HCT116 (cell line): Measurements from ENCODE around the gene THSD4. TPM values are rescaled to one million over a fixed set of nuclear protein-coding genes. Genes with fewer than 3 reads are reported as not detected.

Source experiments
- ATAC-seq: fragments of 200-7000 bp; cut with Tn5 transposase; 2 replicates; pipeline ENCODE4 v1.9.1; 2020; ENCODE audit warnings: mild to moderate bottlenecking, moderate library complexity
- BruUV-seq: library from RNA; stranded (reverse); fragments of 400-500 nt; replicated peaks from 2 replicates; lab custom pipeline; 2021; lab: Mats Ljungman, UMichigan
- CTCF ChIA-PET: fragments of 300-600 bp; sonication (Branson Sonifier 250); formaldehyde crosslinking; loops from one replicate; lab custom pipeline; 2021; ENCODE audit warnings: antibody characterized with exemption; lab: Charles Lee
- POLR2A ChIA-PET: fragments of 300-600, 350-600 bp; sonication (Branson Sonifier 250); formaldehyde crosslinking; loops from one replicate; lab custom pipeline; 2021; ENCODE audit warnings: antibody characterized with exemption; lab: Charles Lee
- RAD21 ChIA-PET, 2 experiments: fragments of 300-600 bp; sonication (Branson Sonifier 250); formaldehyde crosslinking; loops; one replicate each; lab custom pipeline; 2023; ENCODE audit warnings: low total read pairs in 2 of 2; ENCODE audit not compliant: uncharacterized antibody in 2 of 2, unreplicated experiment in 2 of 2, low non-redundant PET in 1 of 2; lab: Charles Lee
- DNase-seq: peaks from one replicate; pipeline ENCODE4 v3.0.0-alpha.2; 2010; ENCODE audit warnings: low read depth, low spot score
- H2AFZ ChIP-seq: fragments of 200-600 bp; shearing (Covaris generic), sonication (generic); 2 replicates; pipeline ENCODE4 v1.6.1; 2017; ENCODE audit warnings: low read depth, mixed run types, mixed read lengths, antibody characterized with exemption, low read length; ENCODE audit not compliant: poor library complexity, severe bottlenecking
- H3K27ac ChIP-seq: 2 replicates; pipeline ENCODE4 v1.5.1; 2012; ENCODE audit warnings: low read depth, low read length
- H3K27me3 ChIP-seq: fragments of 200-600 bp; sonication (generic); 2 replicates; pipeline ENCODE4 v1.6.1; 2016; ENCODE audit warnings: mixed run types, low read length, mixed read lengths; ENCODE audit not compliant: insufficient read depth
- H3K36me3 ChIP-seq, 2 experiments: fragments of 200-500 bp in 1 of 2; fragments of 200-600 bp in 1 of 2; sonication (Bioruptor generic) in 1 of 2; sonication (generic) in 1 of 2; 2 replicates each; pipeline versions ENCODE4 v1.5.1 to v1.6.1; 2014 to 2016; ENCODE audit warnings: low read length in 2 of 2, inconsistent platforms in 1 of 2, mixed read lengths in 1 of 2, mixed run types in 1 of 2; ENCODE audit not compliant: insufficient read depth in 2 of 2, control insufficient read depth in 1 of 2
- H3K4me1 ChIP-seq, 2 experiments: fragments of 200-600 bp in 1 of 2; sonication (generic) in 1 of 2; 2 replicates each; pipeline versions ENCODE4 v1.5.1 to v1.6.1; 2012 to 2017; ENCODE audit warnings: low read length in 2 of 2, inconsistent platforms in 1 of 2, mild to moderate bottlenecking in 1 of 2, mixed read lengths in 1 of 2, mixed run types in 1 of 2, moderate library complexity in 1 of 2; ENCODE audit not compliant: insufficient read depth in 2 of 2, control insufficient read depth in 1 of 2
- H3K4me2 ChIP-seq: fragments of 200-600 bp; sonication (generic); 2 replicates; pipeline ENCODE4 v1.6.1; 2017; ENCODE audit warnings: mixed run types, low read length, mixed read lengths
- H3K4me3 ChIP-seq, 2 experiments: fragments of 200-600 bp in 1 of 2; sonication (generic) in 1 of 2; replicated peaks in 1 of 2; 2 replicates each; pipeline ENCODE4 v1.5.1; 2011 to 2016; ENCODE audit warnings: low read length in 2 of 2, control low read depth in 1 of 2, low read depth in 1 of 2, mild to moderate bottlenecking in 1 of 2, mixed read lengths in 1 of 2, mixed run types in 1 of 2
- H3K79me2 ChIP-seq: fragments of 200-600 bp; sonication (generic); 2 replicates; pipeline ENCODE4 v1.6.1; 2017; ENCODE audit warnings: mild to moderate bottlenecking, mixed run types, low read length, moderate library complexity, mixed read lengths; ENCODE audit not compliant: insufficient read depth
- H3K9ac ChIP-seq: fragments of 200-600 bp; sonication (generic); 2 replicates; pipeline ENCODE4 v1.6.1; 2016; ENCODE audit warnings: low read length, mixed read lengths
- H3K9me2 ChIP-seq: fragments of 200-600 bp; sonication (generic), shearing (Covaris generic); 2 replicates; pipeline ENCODE4 v1.6.1; 2017; ENCODE audit warnings: mixed run types, mild to moderate bottlenecking, moderate library complexity; ENCODE audit not compliant: insufficient read depth
- H3K9me3 ChIP-seq, 2 experiments: fragments of 200-500 bp in 1 of 2; fragments of 200-600 bp in 1 of 2; sonication (Bioruptor generic) in 1 of 2; sonication (generic) in 1 of 2; 2 replicates each; pipeline ENCODE4 v1.6.1; 2014 to 2017; ENCODE audit warnings: low read length in 2 of 2, mixed read lengths in 2 of 2, inconsistent platforms in 1 of 2, low read depth in 1 of 2, mild to moderate bottlenecking in 1 of 2, mixed run types in 1 of 2, moderate library complexity in 1 of 2; ENCODE audit not compliant: control insufficient read depth in 1 of 2, insufficient read depth in 1 of 2
- H4K20me1 ChIP-seq: fragments of 200-600 bp; sonication (generic), shearing (Covaris generic); 2 replicates; pipeline ENCODE4 v1.6.1; 2017; ENCODE audit warnings: mixed run types, mild to moderate bottlenecking, moderate library complexity; ENCODE audit not compliant: insufficient read depth
- ATF3 ChIP-seq: IDR thresholded peaks from 2 replicates; pipeline ENCODE4 v1.6.1; 2012
- CTCF ChIP-seq, 3 experiments: fragments of 200-600 bp in 1 of 3; sonication (generic) in 1 of 3; IDR thresholded peaks in 2 of 3; conservative IDR thresholded peaks in 1 of 3; 2 replicates each; pipeline ENCODE4 v1.5.1; 2012 to 2017; ENCODE audit warnings: low read depth in 2 of 3, low read length in 2 of 3, antibody characterized with exemption in 1 of 3, borderline replicate concordance in 1 of 3, control low read depth in 1 of 3, mild to moderate bottlenecking in 1 of 3, mixed read lengths in 1 of 3, mixed run types in 1 of 3, moderate library complexity in 1 of 3; ENCODE audit not compliant: insufficient read depth in 1 of 3
- EZH2phosphoT487 ChIP-seq: fragments of 200-600 bp; IDR thresholded peaks from 2 replicates; pipeline ENCODE4 v1.6.1; 2018; ENCODE audit warnings: antibody characterized with exemption, borderline replicate concordance
- FOSL1 ChIP-seq: IDR thresholded peaks from 2 replicates; pipeline ENCODE4 v1.6.1; 2012; ENCODE audit warnings: low read depth
- MAX ChIP-seq: IDR thresholded peaks from 2 replicates; pipeline ENCODE4 v1.6.1; 2012
- POLR2A ChIP-seq: IDR thresholded peaks from 2 replicates; pipeline ENCODE4 v1.7.0; 2011; ENCODE audit warnings: borderline replicate concordance; ENCODE audit not compliant: insufficient read depth, insufficient read length; ENCODE audit errors: extremely low read depth
- ZFX ChIP-seq: fragments of 450-650 bp; IDR thresholded peaks from 2 replicates; pipeline ENCODE4 v1.6.1; 2017
- intact Hi-C: fragments of 100-400 bp; cut with micrococcal nuclease; formaldehyde crosslinking; loops from 2 replicates; pipeline ENCODE4 v1.10.0; 2022
- total RNA-seq: library from RNA; stranded (reverse); gene quantifications from one replicate; pipeline ENCODE4 v1.2.1, GENCODE V29; 2021; ENCODE audit not compliant: unreplicated experiment

THSD4 gene
- total RNA-seq, 1 experiment from 2014 or later = 30.5 TPM

DNA sequence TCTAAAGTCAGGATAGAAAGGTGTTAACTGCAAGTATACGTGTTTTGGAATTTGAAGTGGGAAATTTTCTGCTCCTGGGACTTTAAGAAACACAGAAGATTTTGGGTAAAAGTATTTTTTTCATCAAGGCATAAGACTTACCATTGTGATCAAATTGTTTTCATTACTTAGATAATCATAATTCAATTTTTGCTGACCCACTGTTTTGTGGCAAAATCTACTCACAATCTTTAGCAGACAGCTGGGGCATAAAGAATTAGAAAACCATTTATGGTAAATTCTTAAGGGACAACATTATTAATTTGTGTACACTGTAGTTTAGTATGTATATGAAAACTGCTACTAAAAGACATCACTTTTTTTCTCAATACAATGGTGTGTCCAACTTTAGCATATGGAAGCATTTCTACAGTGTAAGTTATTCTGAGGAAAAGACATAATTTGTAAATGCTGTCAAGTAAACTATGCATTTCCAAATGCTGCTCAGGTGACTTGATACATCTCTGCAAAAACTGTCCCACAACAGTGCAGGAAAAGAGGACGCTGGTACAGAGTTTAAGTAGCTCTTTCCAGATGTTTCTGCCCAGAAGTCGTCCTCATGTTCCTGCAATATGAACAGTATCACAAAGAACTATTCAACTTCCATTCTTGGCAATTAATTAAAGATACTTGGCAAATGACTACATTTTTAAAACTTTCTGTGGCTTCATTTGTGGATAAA lies 52.3 kb downstream of the THSD4 start:
- H3K9me2 ChIP-seq = no peaks in the 10 kb centered on the region
- intact Hi-C loops = no loop called here
- no peak overlapping the region for H3K9ac ChIP-seq
- H3K27ac ChIP-seq = no peak overlapping the region
- TF ChIP-seq MAX = no peak
- TF ChIP-seq EZH2phosphoT487 = no peak
- no peak for TF ChIP-seq POLR2A
- no peak for TF ChIP-seq ATF3
- no peak for TF ChIP-seq CTCF (IDR thresholded peaks at IDR 0.05 in 2 of 3, conservative IDR thresholded peaks at IDR 0.05 in 1 of 3; ENCODE audit: borderline replicate concordance in 1 of 3, insufficient read depth in 1 of 3, low read depth in 2 of 3, low read length in 2 of 3)
- no peak for TF ChIP-seq FOSL1
- TF ChIP-seq ZFX = no peak
- CTCF ChIA-PET = no interaction called here
- no peaks in the 10 kb centered on the region for H3K79me2 ChIP-seq
- H3K9me3 ChIP-seq = no peaks in the 10 kb centered on the region
- no peak for DNase-seq
- no peaks in the 10 kb centered on the region for H3K27me3 ChIP-seq
- RAD21 ChIA-PET = no interaction called here
- no peak for ATAC-seq
- H3K36me3 ChIP-seq = no peaks in the 10 kb centered on the region
- no peak overlapping the region for H3K4me2 ChIP-seq
- H3K4me3 ChIP-seq = no peak overlapping the region
- POLR2A ChIA-PET = no interaction called here
- no peaks in the 10 kb centered on the region for H4K20me1 ChIP-seq
- H3K4me1 ChIP-seq = no peaks in the 10 kb centered on the region
- H2AFZ ChIP-seq = no peak overlapping the region
- BruUV-seq = no TSS peak
